HG03520 (cell line): ENCODE data around the gene ARL13A.
A peak's percentile ranks its signal among the peaks of the same experiment; 100 is the strongest.
"Not testable (repeated sequence)": the region's sequence is repeated elsewhere in the genome, so short reads cannot be mapped to it uniquely, and the experiment has no call there.

Experiments
- ATAC-seq: cut with Tn5 transposase; IDR thresholded peaks from one replicate; pipeline ENCODE4 v1.9.1; 2021; ENCODE audit warnings: mild to moderate bottlenecking, moderate library complexity; ENCODE audit not compliant: unreplicated experiment

ARL13A gene

GRCh38 chrX:100969408-100969807 is at the start of gene ARL13A:
Gene ARL13A, plus strand, starts transcription at chrX:100969708. Its CDS starts 3,982 bp downstream, at chrX:100973690.
- ATAC-seq: no peak

DNA sequence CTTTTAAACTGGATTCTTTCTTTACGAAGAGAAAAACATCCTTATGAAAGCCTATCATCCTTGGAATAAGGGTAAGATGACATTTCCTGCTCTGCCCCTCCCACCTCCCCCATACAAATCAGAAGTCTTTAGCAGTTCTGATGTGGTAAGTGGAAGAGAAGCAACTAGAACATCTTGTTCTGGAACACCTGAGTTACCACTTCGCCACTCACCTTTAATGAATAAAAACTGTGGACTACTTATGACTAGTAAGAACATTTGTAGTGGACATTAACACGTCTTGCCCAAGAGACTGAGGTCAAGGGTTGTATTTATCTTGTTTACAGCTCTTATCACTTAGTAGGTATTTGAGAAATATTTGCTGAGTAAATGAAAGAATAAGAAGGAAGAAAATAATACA is 45.1 kb upstream of the ARL13A start:
- ATAC-seq: no peak

DNA sequence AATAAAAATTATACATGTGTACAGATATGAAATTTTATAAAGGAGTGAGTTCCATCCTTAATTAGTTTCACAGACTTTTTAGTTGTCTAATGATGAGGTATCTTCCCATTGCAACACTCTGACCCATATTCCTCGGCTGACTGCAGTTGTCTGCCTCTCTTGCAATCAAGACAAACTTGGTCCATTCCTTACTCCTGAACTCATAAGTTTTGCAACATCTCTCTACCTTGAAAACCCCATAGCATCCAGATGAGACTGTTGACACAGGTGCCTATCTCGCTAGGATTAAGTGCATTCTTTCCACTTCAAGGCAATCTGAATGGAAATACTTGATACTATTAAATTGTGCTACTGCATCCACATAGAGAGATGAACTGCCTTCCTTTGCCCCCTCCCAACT is 43.1 kb upstream of the ARL13A start:
- no peak for ATAC-seq

DNA sequence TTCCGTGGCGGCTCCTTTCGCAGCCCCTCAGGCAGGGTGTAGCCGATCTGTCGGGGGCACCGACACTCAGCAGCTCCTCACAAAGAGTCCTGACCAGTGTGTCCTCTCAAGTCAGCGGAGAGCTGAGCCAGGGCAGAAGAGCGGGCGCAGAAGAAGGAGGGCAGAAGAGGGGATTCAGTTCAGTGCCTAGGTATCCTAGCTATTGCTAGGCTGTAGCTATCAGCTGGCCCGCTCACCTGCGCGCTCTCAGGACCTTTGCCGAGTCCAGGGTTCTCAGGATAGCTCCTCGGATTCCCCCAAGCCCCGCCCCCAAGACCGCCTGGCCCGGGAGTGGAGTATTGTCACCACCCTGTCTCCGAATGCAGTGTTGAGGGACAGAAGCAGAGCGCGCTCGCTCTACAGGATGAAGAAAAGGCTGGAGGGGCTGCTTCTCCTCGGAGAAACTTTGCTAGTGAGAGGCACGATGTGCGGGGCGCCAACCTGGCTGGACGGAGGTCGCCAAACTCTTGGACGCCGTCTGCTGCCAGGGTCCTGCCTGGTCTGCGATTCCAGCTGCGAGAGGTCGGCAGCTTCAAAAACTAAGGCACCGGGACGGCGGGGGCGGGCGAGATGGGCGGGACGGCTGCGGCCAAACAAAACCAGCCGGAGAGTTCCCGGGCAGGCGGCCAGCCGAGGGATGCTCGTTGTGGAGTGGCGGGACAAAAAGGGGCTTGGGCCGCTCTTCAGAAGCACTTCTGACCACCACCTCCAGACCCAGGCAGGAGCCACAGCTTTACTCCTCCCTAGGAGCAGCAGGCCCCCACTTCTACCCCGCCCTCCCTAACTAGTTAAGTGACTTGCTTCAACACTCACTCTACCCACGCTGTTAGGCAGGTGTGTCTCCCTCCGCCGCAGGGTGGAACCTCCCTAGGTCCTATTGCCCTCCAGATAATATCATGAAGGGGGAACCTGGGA is 40.6 kb upstream of the ARL13A start, which contains the start of gene XKRX:
Gene XKRX (minus strand): TSS at position 258 of the 954 bp plus-strand sequence. CDS start 613 bp downstream, outside the sequence.
- peak; percentile 56 for ATAC-seq

GRCh38 chrX:100931218-100931924 is 38.1 kb upstream of the ARL13A start:
- ATAC-seq: peak; percentile 68

GRCh38 chrX:100931925-100932285 is 37.6 kb upstream of the ARL13A start:
- ATAC-seq: peak; percentile 13

DNA sequence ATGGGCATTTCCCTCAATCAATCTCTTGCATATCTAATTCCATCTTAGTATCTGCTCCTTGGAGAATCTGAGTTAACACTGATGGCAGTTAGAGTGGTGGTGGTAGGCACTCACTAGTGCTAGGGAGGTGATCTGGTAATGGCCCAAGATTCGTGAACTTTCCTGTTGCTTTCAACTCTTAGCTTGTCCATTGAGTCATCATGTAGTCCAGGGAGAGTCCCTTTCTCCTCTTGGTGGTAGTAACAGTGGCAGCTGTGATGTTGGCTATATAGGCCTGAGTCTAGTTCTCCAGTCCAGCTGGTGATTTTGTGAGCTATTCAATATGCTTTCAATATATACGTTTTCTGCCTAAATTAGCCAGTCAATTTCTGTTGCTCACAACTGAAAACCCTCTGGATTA is 33.7 kb upstream of the ARL13A start:
- ATAC-seq: no peak

DNA sequence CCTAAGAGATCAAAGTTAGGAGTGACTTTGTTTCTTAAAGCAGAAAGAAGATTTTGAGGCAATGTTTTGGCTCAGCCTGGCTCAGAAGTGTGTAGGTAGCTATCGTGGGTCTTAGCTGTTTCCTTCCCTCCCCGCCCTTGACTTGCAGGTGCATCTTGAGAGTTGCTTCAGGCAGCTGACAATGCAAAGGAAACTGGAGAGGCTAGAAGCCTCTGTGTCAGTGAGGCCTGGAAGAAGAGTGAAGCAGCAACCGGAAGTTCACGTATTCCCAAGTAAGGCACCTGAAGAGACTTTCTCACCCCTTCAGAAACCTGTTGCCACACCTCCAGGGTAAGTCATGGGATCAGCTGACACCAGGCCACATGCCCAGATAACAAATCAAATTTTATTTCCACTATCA is 30.2 kb upstream of the ARL13A start:
- ATAC-seq: no peak

DNA sequence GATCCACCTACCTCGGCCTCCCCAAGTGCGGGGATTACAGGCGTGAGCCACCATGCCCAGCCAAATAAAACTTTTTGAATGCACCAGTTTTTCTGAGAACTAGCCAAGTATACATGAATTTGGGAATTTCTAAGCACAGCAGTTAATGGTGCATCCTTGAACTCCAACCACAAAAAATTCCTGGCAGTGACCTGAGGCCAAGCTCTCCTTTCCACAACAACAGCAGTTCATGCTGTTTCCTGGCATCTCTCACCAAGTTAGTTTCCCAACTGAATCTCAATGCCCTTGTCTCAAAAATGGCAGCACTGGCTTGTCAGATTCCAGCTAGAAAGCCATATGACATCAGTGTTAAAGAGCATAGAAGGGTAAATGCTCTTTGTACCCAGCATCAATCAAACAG is 24.9 kb upstream of the ARL13A start:
- no peak for ATAC-seq

- no peak for ATAC-seq
These were observed 23.1 kb upstream of the ARL13A start for GRCh38 chrX:100946299-100946927.

- ATAC-seq: no peak
These were observed 21.0 kb upstream of the ARL13A start for GRCh38 chrX:100948557-100948956.

DNA sequence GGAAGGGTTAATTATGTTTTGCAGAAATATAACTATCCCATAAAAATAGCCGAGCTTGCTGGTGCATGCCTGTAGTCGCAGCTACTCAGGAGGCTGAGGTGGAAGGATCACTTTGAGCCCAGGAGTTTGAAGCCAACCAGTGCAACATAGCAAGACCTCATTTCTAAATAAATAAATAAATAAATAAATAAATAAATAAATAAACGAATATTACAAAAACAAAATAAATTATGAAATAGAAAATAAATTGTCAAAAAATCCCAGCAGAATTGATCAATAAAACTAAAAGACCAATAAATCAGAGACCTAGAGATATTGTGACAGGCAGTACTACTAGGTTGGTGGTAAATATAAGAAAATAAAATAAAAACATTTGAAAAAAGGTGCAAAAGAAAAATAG is 6.7 kb upstream of the ARL13A start:
- ATAC-seq: no peak

GRCh38 chrX:100964362-100964761 is 5.1 kb upstream of the ARL13A start:
- ATAC-seq: no peak

DNA sequence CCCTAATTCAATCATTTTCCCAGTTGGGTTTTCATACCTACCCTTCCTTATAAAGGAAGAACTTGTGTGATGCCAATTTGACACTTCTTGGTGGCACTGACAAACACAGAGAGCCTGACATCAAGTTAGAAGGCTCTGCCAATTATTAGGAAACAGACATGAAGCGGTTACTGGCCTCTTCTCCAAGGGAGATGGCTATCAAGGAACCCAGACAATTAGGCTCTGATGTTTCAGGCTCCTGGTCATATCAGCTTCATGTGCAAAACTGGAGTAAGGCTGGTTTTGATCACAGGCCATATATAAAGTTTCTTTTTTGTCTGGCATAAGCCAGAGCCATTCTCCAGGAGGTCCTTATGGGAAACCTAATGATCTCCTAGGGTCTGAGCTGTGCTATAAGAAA is 428 bp downstream of the ARL13A start:
- ATAC-seq: no peak

DNA sequence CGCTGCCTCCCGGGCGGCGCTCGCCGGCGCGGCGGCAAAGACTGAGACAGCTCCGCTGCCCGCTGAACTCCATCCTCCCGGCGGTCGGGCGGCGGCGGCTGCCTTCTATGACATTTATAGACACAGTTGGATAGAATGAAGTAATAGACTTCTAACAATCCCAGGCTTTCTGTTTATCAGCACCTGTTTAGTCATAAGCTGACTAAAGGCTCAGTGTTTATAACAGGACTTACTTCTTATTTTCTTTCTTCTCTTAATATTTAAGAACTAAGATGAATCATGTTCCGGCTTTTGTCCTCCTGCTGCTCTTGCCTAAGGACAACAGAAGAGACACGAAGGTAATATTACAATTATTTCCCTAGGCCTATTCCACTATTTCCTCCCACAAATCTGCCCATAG is 3.9 kb downstream of the ARL13A start:
- ATAC-seq: no peak

DNA sequence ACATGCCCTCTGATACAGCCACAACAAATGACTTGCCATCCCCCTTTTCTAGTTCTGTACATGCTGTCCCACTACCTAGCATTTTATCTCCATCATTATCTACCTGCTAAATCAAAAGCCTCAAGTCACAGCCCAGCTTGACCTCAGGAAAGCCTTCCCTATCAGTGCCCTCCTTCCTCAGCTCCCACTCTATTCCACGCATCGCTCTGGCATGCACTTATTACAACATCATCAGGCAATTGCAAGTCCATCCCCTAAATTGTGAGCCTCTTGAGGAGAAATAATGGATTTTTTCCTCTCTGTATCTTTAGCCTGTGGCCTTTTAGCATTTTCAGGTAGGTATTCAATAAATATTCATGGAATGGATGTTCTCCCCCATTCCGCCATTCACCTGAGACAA is 5.7 kb downstream of the ARL13A start:
- no peak for ATAC-seq

GRCh38 chrX:100976211-100976610 is 6.7 kb downstream of the ARL13A start:
- no peak for ATAC-seq

DNA sequence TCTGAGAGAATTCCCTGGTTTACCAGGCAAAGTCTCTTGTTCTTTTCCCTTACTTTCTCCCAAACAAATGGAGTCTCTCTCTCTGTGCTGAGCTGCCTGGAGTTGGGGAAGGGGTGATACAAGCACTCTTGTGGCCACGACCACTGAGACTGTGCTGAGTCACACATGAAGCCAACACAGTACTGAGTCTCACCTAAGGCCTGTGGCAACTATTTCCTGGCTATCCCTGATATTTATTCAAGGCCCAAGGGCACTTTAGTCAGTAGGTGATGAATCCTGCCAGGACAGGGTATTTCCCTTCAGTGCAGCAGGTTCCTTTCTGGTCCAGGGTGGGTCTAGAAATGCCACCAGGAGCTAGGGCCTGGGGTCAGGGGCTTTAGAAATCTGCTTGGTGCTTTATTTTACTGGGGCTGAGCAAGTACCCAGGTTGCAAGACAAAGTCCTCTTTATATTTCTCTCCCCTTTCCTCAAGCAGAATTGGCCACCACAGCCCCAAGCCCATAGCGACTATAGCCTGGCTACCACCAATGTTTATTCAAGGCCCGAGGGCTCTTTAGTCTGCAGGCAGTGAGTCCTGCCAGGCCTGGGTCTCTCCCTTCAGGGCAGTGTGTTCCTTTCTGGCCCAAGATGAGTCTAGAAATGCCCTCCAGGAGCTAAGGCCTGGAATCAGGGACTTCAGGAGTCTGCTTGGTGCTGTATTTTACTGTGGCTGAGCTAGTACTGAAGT is 10.5 kb downstream of the ARL13A start:
- ATAC-seq: no peak

GRCh38 chrX:100980608-100981497 is 11.3 kb downstream of the ARL13A start:
- ATAC-seq: no peak

DNA sequence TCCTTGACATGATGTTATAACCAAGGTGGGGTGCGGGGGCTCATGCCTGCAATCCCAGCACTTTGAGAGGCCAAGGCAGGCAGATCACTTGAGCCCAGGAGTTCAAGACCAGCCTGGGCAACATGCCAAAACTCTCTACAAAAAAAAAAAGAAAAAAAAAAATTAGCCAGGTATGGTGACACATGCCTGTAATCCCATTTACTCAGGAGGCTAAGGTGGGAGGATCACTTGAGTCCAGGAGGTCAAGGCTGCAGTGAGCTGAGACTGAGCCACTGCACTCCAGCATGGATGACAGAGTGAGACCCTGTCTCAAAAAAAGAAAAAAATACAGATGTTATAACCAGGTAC is 12.0 kb downstream of the ARL13A start:
- not testable (repeated sequence) for ATAC-seq
